Neuronal stem cell (in vitro differentiated cells): ENCODE results near the gene RIOK2.

Source experiments
- DNase-seq: peaks from one replicate; pipeline ENCODE4 v3.0.0-alpha.2; 2013; ENCODE audit warnings: low spot score
- H2AFZ ChIP-seq: one replicate; pipeline ENCODE4 v1.6.1; 2013; ENCODE audit warnings: mild to moderate bottlenecking, low read length, inconsistent platforms
- H2AK5ac ChIP-seq: 2 replicates; pipeline ENCODE4 v1.6.1; 2013; ENCODE audit warnings: low read depth, mild to moderate bottlenecking, inconsistent platforms, low read length, moderate library complexity, mixed read lengths
- H2BK120ac ChIP-seq: 2 replicates; pipeline ENCODE4 v1.6.1; 2013; ENCODE audit warnings: low read depth, mild to moderate bottlenecking, inconsistent platforms, low read length, moderate library complexity, mixed read lengths
- H2BK12ac ChIP-seq: one replicate; pipeline ENCODE4 v1.6.1; 2013; ENCODE audit warnings: low read length, inconsistent platforms
- H2BK15ac ChIP-seq: 2 replicates; pipeline ENCODE4 v1.6.1; 2013; ENCODE audit warnings: mild to moderate bottlenecking, low read length, inconsistent platforms, mixed read lengths
- H2BK5ac ChIP-seq: one replicate; pipeline ENCODE4 v1.6.1; 2013; ENCODE audit warnings: inconsistent platforms, mild to moderate bottlenecking, low read length, moderate library complexity
- H3K14ac ChIP-seq: one replicate; pipeline ENCODE4 v1.6.1; 2013; ENCODE audit warnings: low read length, inconsistent platforms
- H3K18ac ChIP-seq: 2 replicates; pipeline ENCODE4 v1.6.1; 2013; ENCODE audit warnings: low read length, inconsistent platforms
- H3K23ac ChIP-seq: 2 replicates; pipeline ENCODE4 v1.6.1; 2013; ENCODE audit warnings: low read depth, mild to moderate bottlenecking, mixed read lengths, low read length, inconsistent platforms; ENCODE audit not compliant: poor library complexity
- H3K27ac ChIP-seq: replicated peaks from 3 replicates; pipeline ENCODE4 v1.5.1; 2013; ENCODE audit warnings: low read length, inconsistent platforms
- H3K27me3 ChIP-seq, 3 experiments: 2 replicates each; pipeline ENCODE4 v1.6.1; 2013; ENCODE audit warnings: low read length in 3 of 3, mild to moderate bottlenecking in 2 of 3, inconsistent platforms in 1 of 3, low read depth in 1 of 3, mixed read lengths in 1 of 3, moderate library complexity in 1 of 3; ENCODE audit not compliant: control insufficient read depth in 3 of 3, insufficient read depth in 3 of 3
- H3K36me3 ChIP-seq, 2 donors: replicated peaks in 1 of 2; 2 replicates each; pipeline ENCODE4 v1.6.1; 2013; ENCODE audit warnings: low read length in 2 of 2; ENCODE audit not compliant: control insufficient read depth in 2 of 2, insufficient read depth in 2 of 2
- H3K4ac ChIP-seq: 2 replicates; pipeline ENCODE4 v1.6.1; 2013; ENCODE audit warnings: inconsistent platforms, mild to moderate bottlenecking, low read length, moderate library complexity
- H3K4me1 ChIP-seq, 2 donors: 1 replicate in 1 of 2; 2 replicates in 1 of 2; pipeline ENCODE4 v1.6.1; 2013; ENCODE audit warnings: low read length in 2 of 2, low read depth in 1 of 2; ENCODE audit not compliant: control insufficient read depth in 2 of 2, insufficient read depth in 1 of 2
- H3K4me2 ChIP-seq: one replicate; pipeline ENCODE4 v1.6.1; 2013; ENCODE audit warnings: mild to moderate bottlenecking, low read length, inconsistent platforms; ENCODE audit not compliant: insufficient read depth, poor library complexity, severe bottlenecking
- H3K4me3 ChIP-seq, 2 donors: 2 replicates each; pipeline ENCODE4 v1.5.1; 2013; ENCODE audit warnings: low read length in 2 of 2, mild to moderate bottlenecking in 2 of 2, inconsistent platforms in 1 of 2, moderate library complexity in 1 of 2
- H3K79me1 ChIP-seq: one replicate; pipeline ENCODE4 v1.6.1; 2013; ENCODE audit warnings: low read depth, mild to moderate bottlenecking, inconsistent platforms, low read length, moderate library complexity
- H3K9ac ChIP-seq: one replicate; pipeline ENCODE4 v1.6.1; 2013; ENCODE audit warnings: mild to moderate bottlenecking, low read depth, low read length, inconsistent platforms; ENCODE audit not compliant: poor library complexity
- H3K9me3 ChIP-seq, 2 donors: replicated peaks in 1 of 2; 2 replicates each; pipeline versions ENCODE3 to v1.6.1; 2013; ENCODE audit warnings: low read length in 2 of 2, mild to moderate bottlenecking in 2 of 2, inconsistent platforms in 1 of 2, low read depth in 1 of 2, mixed read lengths in 1 of 2, moderate library complexity in 1 of 2; ENCODE audit not compliant: control insufficient read depth in 2 of 2, insufficient read depth in 1 of 2
- H4K8ac ChIP-seq: one replicate; pipeline ENCODE4 v1.6.1; 2013; ENCODE audit warnings: low read depth, mild to moderate bottlenecking, inconsistent platforms, low read length, moderate library complexity
- H4K91ac ChIP-seq: one replicate; pipeline ENCODE4 v1.6.1; 2013; ENCODE audit warnings: low read length, low read depth, mild to moderate bottlenecking, inconsistent platforms; ENCODE audit not compliant: poor library complexity
- WGBS, 2 donors: extraction: QIAGEN DNeasy Blood & Tissue Kit; methylation state at CpG; one replicate each; pipeline ENCODE4 v1.1.7; 2013; ENCODE audit warnings: missing lambda C conversion rate in 2 of 2, mixed read lengths in 1 of 2; ENCODE audit not compliant: insufficient read length in 2 of 2, insufficient replicate concordance in 1 of 2; ENCODE audit errors: extremely low coverage in 2 of 2; 5-methylcytosine and 5-hydroxymethylcytosine counted together

The RIOK2 gene

GRCh38 chr5:97171703-97172102, 11.3 kb downstream of the RIOK2 start:
- H3K79me1 ChIP-seq, result no peaks in the 10 kb centered on the region
- WGBS, 2 donors, result no CpG with 5 or more reads among the region's 3 CpGs
- no peak overlapping the region for H3K4me2 ChIP-seq
- H2BK15ac ChIP-seq, result no peak overlapping the region
- H4K91ac ChIP-seq, result no peak overlapping the region
- no peak overlapping the region for H2AFZ ChIP-seq
- H3K27ac ChIP-seq, result no peak overlapping the region
- H3K14ac ChIP-seq, result no peak overlapping the region
- no peak overlapping the region for H3K9ac ChIP-seq
- no peaks in the 10 kb centered on the region for H3K9me3 ChIP-seq
- H3K18ac ChIP-seq, result no peak overlapping the region
- H3K23ac ChIP-seq, result no peak overlapping the region
- no peak overlapping the region for H2BK12ac ChIP-seq
- H2BK5ac ChIP-seq, result no peak overlapping the region
- H3K36me3 ChIP-seq, result peaks cover 6 to 99% of the 10 kb centered on the region in 2 donors
- no peak overlapping the region for H2AK5ac ChIP-seq
- no peak overlapping the region for H3K4ac ChIP-seq
- no peak overlapping the region for H2BK120ac ChIP-seq
- H3K4me3 ChIP-seq, result no peak overlapping the region
- no peak for DNase-seq
- H3K27me3 ChIP-seq, result no peaks in the 10 kb centered on the region
- H3K4me1 ChIP-seq, result no peaks in the 10 kb centered on the region
- H4K8ac ChIP-seq, result no peak overlapping the region

GRCh38 chr5:97167435-97167834, 15.6 kb downstream of the RIOK2 start:
- no peak overlapping the region for H2AK5ac ChIP-seq
- no peak overlapping the region for H4K91ac ChIP-seq
- DNase-seq, result no peak
- H4K8ac ChIP-seq, result no peak overlapping the region
- H3K4me2 ChIP-seq, result no peak overlapping the region
- H3K18ac ChIP-seq, result no peak overlapping the region
- no peak overlapping the region for H2AFZ ChIP-seq
- H2BK12ac ChIP-seq, result no peak overlapping the region
- no peak overlapping the region for H3K4ac ChIP-seq
- H3K27me3 ChIP-seq, result no peaks in the 10 kb centered on the region
- H3K79me1 ChIP-seq, result no peaks in the 10 kb centered on the region
- no peaks in the 10 kb centered on the region for H3K4me1 ChIP-seq
- peaks cover 4 to 98% of the 10 kb centered on the region in 2 donors for H3K36me3 ChIP-seq
- no peak overlapping the region for H3K14ac ChIP-seq
- H3K9me3 ChIP-seq, result no peaks in the 10 kb centered on the region
- H2BK120ac ChIP-seq, result no peak overlapping the region
- no peak overlapping the region for H3K9ac ChIP-seq
- H3K23ac ChIP-seq, result no peak overlapping the region
- H3K27ac ChIP-seq, result no peak overlapping the region
- no peak overlapping the region for H2BK5ac ChIP-seq
- no CpG with 5 or more reads among the region's 6 CpGs for WGBS, 2 donors
- H2BK15ac ChIP-seq, result no peak overlapping the region
- H3K4me3 ChIP-seq, result no peak overlapping the region

GRCh38 chr5:97165726-97166125, 17.3 kb downstream of the RIOK2 start:
- Histone ChIP-seq H2BK5ac (no peak overlapping the region), H3K27me3 (no peaks in the 10 kb centered on the region), H4K91ac (no peak overlapping the region), H3K4ac (no peak overlapping the region), H3K36me3 (peaks cover 0 to 97% of the 10 kb centered on the region in 2 donors), H3K9me3 (no peaks in the 10 kb centered on the region), H3K4me2 (no peak overlapping the region), H3K4me3 (no peak overlapping the region), H2BK120ac (no peak overlapping the region), H3K9ac (no peak overlapping the region), H3K79me1 (no peaks in the 10 kb centered on the region), H4K8ac (no peak overlapping the region), H3K27ac (no peak overlapping the region), H3K14ac (no peak overlapping the region), H2AK5ac (no peak overlapping the region), H2BK15ac (no peak overlapping the region), H2AFZ (no peak overlapping the region), H3K18ac (no peak overlapping the region), H3K4me1 (no peaks in the 10 kb centered on the region), H2BK12ac (no peak overlapping the region), H3K23ac (no peak overlapping the region)
- DNase-seq, result no peak
- WGBS, 2 donors, result no CpG with 5 or more reads among the region's 1 CpG

GRCh38 chr5:97164846-97165245, 18.2 kb downstream of the RIOK2 start:
- no peak overlapping the region for H3K4ac ChIP-seq
- H4K91ac ChIP-seq, result no peak overlapping the region
- no peak overlapping the region for H3K4me3 ChIP-seq
- H3K14ac ChIP-seq, result no peak overlapping the region
- no peak overlapping the region for H3K9ac ChIP-seq
- H3K27ac ChIP-seq, result no peak overlapping the region
- H3K23ac ChIP-seq, result no peak overlapping the region
- H3K79me1 ChIP-seq, result no peaks in the 10 kb centered on the region
- no peak overlapping the region for H4K8ac ChIP-seq
- H3K18ac ChIP-seq, result no peak overlapping the region
- no peak overlapping the region for H2BK120ac ChIP-seq
- no peak overlapping the region for H2BK5ac ChIP-seq
- H3K27me3 ChIP-seq, result no peaks in the 10 kb centered on the region
- no peak overlapping the region for H2BK15ac ChIP-seq
- H2AK5ac ChIP-seq, result no peak overlapping the region
- H2AFZ ChIP-seq, result no peak overlapping the region
- H2BK12ac ChIP-seq, result no peak overlapping the region
- H3K36me3 ChIP-seq, result peaks cover 5 to 98% of the 10 kb centered on the region in 2 donors
- H3K9me3 ChIP-seq, result peaks cover 0 to under 1% of the 10 kb centered on the region in 2 donors
- DNase-seq, result no peak
- no peaks in the 10 kb centered on the region for H3K4me1 ChIP-seq
- no peak overlapping the region for H3K4me2 ChIP-seq
